ENCODE data around the gene CD27. TPM values are rescaled to one million over a fixed set of nuclear protein-coding genes. Genes with fewer than 3 reads are reported as not detected.
A peak's percentile ranks its signal among the peaks of the same experiment; 100 is the strongest.

Gene CD27
- total and polyA plus RNA-seq, 9 of the 15 experiments (the other 6 are each of a cell fraction or from before 2014, with no cell fraction given): 0.24 TPM; not detected in 8

GRCh38 chr12:6492838-6493496 is 48.2 kb downstream of the CD27 start, which contains the start of gene MRPL51 (continued):
- TF ChIP-seq ATF7 (IDR thresholded peaks at IDR 0.05): peak; percentile 40; the same call in 1 of the 2 replicates
- TF ChIP-seq ETV5 (CRISPR knock-in tag; IDR thresholded peaks at IDR 0.05; ENCODE audit: low read depth): peak; percentile 79
- TF ChIP-seq MAFK (IDR thresholded peaks at IDR 0.05; ENCODE audit: low read length): no peak
- TF ChIP-seq ZNF12 (CRISPR knock-in tag; IDR thresholded peaks at IDR 0.05): no peak
- no peak for TF ChIP-seq ZKSCAN1 (IDR thresholded peaks at IDR 0.05; ENCODE audit: low read depth, low read length)
- peak; percentile 52; the same call in 1 of the 2 replicates for TF ChIP-seq NFRKB (IDR thresholded peaks at IDR 0.05; ENCODE audit: low read depth)
- 0 out of 2 replicates have a peak, but pooled peaks have one; percentile 57 for TF ChIP-seq POLR2AphosphoS2 (IDR thresholded peaks at IDR 0.05; ENCODE audit: low read length)

- FAIRE-seq: peak; percentile 87
- no peaks in the 10 kb centered on the region for H3K27me3 ChIP-seq (ENCODE audit: control insufficient read depth in 2 of 2, insufficient read depth in 2 of 2, low read length in 2 of 2)
- ChIA-PET POLR2A (interaction anchor here (0.6 to 1.9 kb wide), 11 partner anchors 8 to 275 kb away, joined by 3 to 12 read pairs (median 4); partner anchors contain the start of genes GAPDH, TAPBPL and VAMP1), CTCF (ENCODE audit: low intra/inter-chr PET ratio) (no interaction called here)
- no peaks in the 10 kb centered on the region for H3K9me3 ChIP-seq (replicated peaks; ENCODE audit: control insufficient read depth, insufficient read depth, low read depth, low read length)
- in situ Hi-C loops (cut with MboI) (no loop called here), intact Hi-C loops (cut with micrococcal nuclease) (loop anchor here (2.0 kb wide), 1 partner anchor 41 kb away; the partner anchor contains the start of gene GAPDH)
- peak within 1 kb of the TSS; percentile 50 for H3K4me3 ChIP-seq
- peak within 1 kb of the TSS; percentile 86 for H3K27ac ChIP-seq (ENCODE audit: extremely low read depth, low read depth, low read length)
- BruUV-seq (replicated peaks): no TSS peak
- peaks cover 44% of the 10 kb centered on the region for H3K79me2 ChIP-seq (ENCODE audit: control insufficient read depth, insufficient read depth, low read length)
- under 1% methylated on average over 27 of the region's 49 CpGs for WGBS (ENCODE audit: insufficient coverage, low coverage, missing lambda C conversion rate)
- H3K4me2 ChIP-seq (ENCODE audit: insufficient read depth, low read length): peak within 1 kb of the TSS; percentile 89
- DNase-seq (ENCODE audit: extremely low read depth in 1 of 4, low spot score in 3 of 4): peak; percentile 95 to 97 (median 96)
- H3K36me3 ChIP-seq (ENCODE audit: control insufficient read depth, insufficient read depth, low read length): peaks cover 42% of the 10 kb centered on the region
- H2AFZ ChIP-seq (ENCODE audit: low read depth, low read length): peak within 1 kb of the TSS; percentile 92
- H4K20me1 ChIP-seq (replicated peaks; ENCODE audit: control insufficient read depth, insufficient read depth, low read length): no peaks in the 10 kb centered on the region
- H3K9me1 ChIP-seq (ENCODE audit: control insufficient read depth, insufficient read depth, low read length): no peaks in the 10 kb centered on the region
- peak within 1 kb of the TSS; percentile 83 to 94 for H3K9ac ChIP-seq (ENCODE audit: insufficient read depth in 1 of 2, low read depth in 2 of 2, low read length in 2 of 2)
- peaks cover 0 to 15% of the 10 kb centered on the region in 2 experiments; a peak in 3 of 5 replicates for H3K4me1 ChIP-seq (replicated peaks in 1 of 2; ENCODE audit: control insufficient read depth in 2 of 2, insufficient read depth in 2 of 2, low read length in 2 of 2)
- ATAC-seq: peak; percentile 94
- TF ChIP-seq NEUROD1 (IDR thresholded peaks at IDR 0.05; ENCODE audit: borderline replicate concordance, low read depth, low read length, partially characterized antibody): peak; percentile 45
- TF ChIP-seq ZNF12 (CRISPR knock-in tag; IDR thresholded peaks at IDR 0.05): 0 out of 2 replicates have a peak, but pooled peaks have one; percentile 15
- TF ChIP-seq POLR2AphosphoS5 (IDR thresholded peaks at IDR 0.05; ENCODE audit: control insufficient read depth, insufficient read depth, low read depth, low read length): peak; percentile 3; the same call in 1 of the 2 replicates
- TF ChIP-seq HDAC6 (IDR thresholded peaks at IDR 0.05; ENCODE audit: low read depth, low read length): no peak
- TF ChIP-seq IFI16 (CRISPR knock-in tag; IDR thresholded peaks at IDR 0.05): no peak
- peak; percentile 41 for TF ChIP-seq BRD9 (IDR thresholded peaks at IDR 0.05; ENCODE audit: low read depth, partially characterized antibody)
- no peak for TF ChIP-seq ZNF764 (CRISPR knock-in tag; IDR thresholded peaks at IDR 0.05; ENCODE audit: low read depth)
- peak; percentile 30 for TF ChIP-seq SP2 (IDR thresholded peaks at IDR 0.05; ENCODE audit: extremely low read depth, low read depth, low read length, poor library complexity, severe bottlenecking)
- TF ChIP-seq FOS (IDR thresholded peaks at IDR 0.05; ENCODE audit: extremely low read depth, insufficient read length): peak; percentile 75
- no peak for TF ChIP-seq LEF1 (IDR thresholded peaks at IDR 0.05)
- no peak for TF ChIP-seq TRIM28 (IDR thresholded peaks at IDR 0.05)
- TF ChIP-seq SRSF9 (IDR thresholded peaks at IDR 0.05; ENCODE audit: borderline replicate concordance, low read depth, low read length): no peak
- peak; percentile 3 for TF ChIP-seq ETV5 (CRISPR knock-in tag; IDR thresholded peaks at IDR 0.05; ENCODE audit: low read depth)
- TF ChIP-seq ZNF644 (tag; IDR thresholded peaks at IDR 0.05; ENCODE audit: low read depth): no peak
- no peak for TF ChIP-seq ZNF41 (CRISPR knock-in tag; conservative IDR thresholded peaks at IDR 0.05)
- TF ChIP-seq OTX1 (CRISPR knock-in tag; IDR thresholded peaks at IDR 0.05): no peak
- TF ChIP-seq EZH2 (IDR thresholded peaks at IDR 0.05; ENCODE audit: borderline replicate concordance, low read depth, low read length): no peak
These were observed 48.9 kb downstream of the CD27 start, which contains the start of gene NCAPD2 for GRCh38 chr12:6493497-6494257. NCAPD2 (plus strand) TSS chr12:6494102; CDS start chr12:6495099, 997 bp downstream.

Data from K562 (cell line).